GM19035 (cell line): ENCODE results near the gene NKX1-1.
"Not testable (repeated sequence)": the region's sequence is repeated elsewhere in the genome, so short reads cannot be mapped to it uniquely, and the experiment has no call there.

Source experiments
- ATAC-seq: cut with Tn5 transposase; IDR thresholded peaks from one replicate; pipeline ENCODE4 v1.9.1; 2021; ENCODE audit not compliant: unreplicated experiment

The NKX1-1 gene

GRCh38 chr4:1393866-1394265, 12.4 kb downstream of the NKX1-1 start:
- no peak for ATAC-seq

GRCh38 chr4:1393363-1393762, 12.9 kb downstream of the NKX1-1 start:
- ATAC-seq: not testable (repeated sequence)

- ATAC-seq: no peak
Observed at GRCh38 chr4:1385373-1386340, 20.6 kb downstream of the NKX1-1 start.

GRCh38 chr4:1384675-1385372, 21.4 kb downstream of the NKX1-1 start:
- no peak for ATAC-seq

GRCh38 chr4:1383728-1384591, 22.3 kb downstream of the NKX1-1 start:
- no peak for ATAC-seq

- ATAC-seq: no peak
Observed at GRCh38 chr4:1382776-1383727, 23.2 kb downstream of the NKX1-1 start.

GRCh38 chr4:1381944-1382541, 24.2 kb downstream of the NKX1-1 start:
- no peak for ATAC-seq

- ATAC-seq: no peak
Observed at GRCh38 chr4:1381181-1381621, 25.0 kb downstream of the NKX1-1 start.

GRCh38 chr4:1380368-1381151, 25.7 kb downstream of the NKX1-1 start:
- ATAC-seq: no peak

GRCh38 chr4:1379801-1380331, 26.4 kb downstream of the NKX1-1 start:
- ATAC-seq: no peak

GRCh38 chr4:1379351-1379781, 26.9 kb downstream of the NKX1-1 start:
- no peak for ATAC-seq

- no peak for ATAC-seq
Observed at GRCh38 chr4:1378559-1379231, 27.5 kb downstream of the NKX1-1 start.

- ATAC-seq: no peak
Observed at GRCh38 chr4:1377606-1378261, 28.5 kb downstream of the NKX1-1 start.

GRCh38 chr4:1376841-1377605, 29.2 kb downstream of the NKX1-1 start:
- ATAC-seq: no peak

GRCh38 chr4:1376391-1376840, 29.8 kb downstream of the NKX1-1 start:
- no peak for ATAC-seq

GRCh38 chr4:1375761-1376322, 30.4 kb downstream of the NKX1-1 start:
- ATAC-seq: no peak
